HS-5 (cell line): ENCODE measurements around the gene BAIAP2L1.
A peak's percentile ranks its signal among the peaks of the same experiment; 100 is the strongest.
"Not testable (repeated sequence)": the region's sequence is repeated elsewhere in the genome, so short reads cannot be mapped to it uniquely, and the experiment has no call there.

Experiments
- DNase-seq: peaks from one replicate; pipeline ENCODE4 v3.0.0-alpha.2; 2012; ENCODE audit warnings: low read depth

BAIAP2L1 gene

DNA sequence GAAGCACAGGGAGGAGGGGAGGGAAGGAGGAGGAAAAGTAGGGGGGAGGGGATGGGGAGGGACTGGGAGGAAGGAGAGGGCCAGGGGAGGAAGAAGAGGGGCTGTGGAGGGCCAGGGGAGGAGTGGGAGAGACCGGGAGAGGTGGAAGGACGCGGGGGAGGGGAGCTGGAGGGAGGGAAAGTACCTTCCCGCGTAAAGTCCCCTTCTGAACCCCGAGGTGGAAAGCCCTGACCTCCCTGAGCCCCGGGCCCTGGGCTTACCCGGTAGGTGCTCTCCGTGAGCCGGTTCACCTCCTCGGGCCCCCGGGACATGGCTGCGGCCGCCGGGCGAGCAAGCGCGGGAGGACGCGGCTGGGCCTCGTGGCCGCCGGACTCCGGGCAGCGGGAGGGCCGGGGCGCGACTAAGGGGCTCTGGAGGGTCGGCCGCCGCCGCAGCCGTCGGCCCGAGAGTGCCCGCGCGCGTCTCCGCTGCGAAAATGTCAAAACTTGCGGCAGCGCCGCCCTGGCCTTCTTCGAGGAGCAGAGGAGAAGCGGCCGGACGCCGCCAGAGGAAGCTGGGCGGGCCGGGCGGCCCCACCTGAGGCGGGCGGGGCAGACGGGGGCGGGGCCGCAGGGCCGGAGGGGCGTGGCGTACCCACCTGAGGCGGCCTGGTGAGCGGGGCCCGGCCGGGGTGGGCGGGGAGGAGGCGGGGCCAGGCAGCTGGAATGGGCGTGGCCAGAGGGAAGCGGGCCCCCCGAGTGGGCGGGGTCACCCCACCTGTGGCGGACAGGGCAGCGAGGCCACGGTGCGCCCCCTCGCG, at the start of gene BAIAP2L1:
Gene BAIAP2L1, minus strand, starts transcription at position 549 of the 799 bp plus-strand sequence. Its CDS starts 238 bp downstream, at position 311.
- DNase-seq = peak; percentile 32

GRCh38 chr7:98448766-98449165, 47.9 kb upstream of the BAIAP2L1 start:
- DNase-seq = no peak

- DNase-seq = not testable (repeated sequence)
These were observed 40.1 kb upstream of the BAIAP2L1 start for GRCh38 chr7:98440992-98441391.

DNA sequence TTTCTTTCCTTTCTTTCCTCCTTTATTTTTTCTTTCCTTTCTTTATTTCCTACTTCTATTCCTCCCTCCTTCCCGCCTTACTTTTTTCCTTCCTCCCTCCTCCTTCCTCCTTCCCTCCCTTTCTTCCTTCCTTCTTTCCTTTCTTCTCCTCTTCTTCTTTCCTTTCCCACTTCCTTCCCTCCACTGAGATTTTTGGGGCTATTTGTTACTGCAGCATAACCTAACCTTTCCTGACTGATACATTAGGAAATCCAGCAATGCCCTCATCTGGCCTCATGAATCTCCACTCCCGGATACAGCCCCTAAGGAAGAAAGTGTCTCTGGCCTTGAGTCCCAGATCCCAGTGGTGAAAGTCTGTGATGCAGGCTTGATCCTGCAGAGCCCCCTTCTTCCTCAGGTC, 38.6 kb upstream of the BAIAP2L1 start:
- no peak for DNase-seq

- no peak for DNase-seq
These were observed 33.2 kb upstream of the BAIAP2L1 start for GRCh38 chr7:98434087-98434486.

- DNase-seq = no peak
These were observed 28.9 kb upstream of the BAIAP2L1 start for GRCh38 chr7:98429799-98430198.

DNA sequence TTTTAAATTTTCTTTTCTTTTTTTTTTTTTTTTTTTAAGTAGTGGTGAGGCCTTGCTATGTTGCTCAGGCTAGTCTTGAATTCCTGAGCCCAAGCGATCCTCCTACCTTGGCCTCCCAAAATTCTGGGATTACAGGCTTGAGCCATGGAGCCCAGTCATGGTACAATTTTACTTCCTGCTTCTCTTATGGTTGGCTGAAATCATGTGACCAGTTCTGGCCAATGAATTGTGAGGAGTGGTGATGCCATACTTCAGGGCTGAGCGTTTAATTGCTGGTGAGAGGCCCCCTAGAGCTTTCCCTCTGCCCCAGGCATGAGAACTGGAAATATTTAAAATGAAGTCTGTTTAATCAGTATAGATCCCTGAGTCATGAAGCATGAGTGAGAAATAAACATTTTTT, 22.2 kb upstream of the BAIAP2L1 start:
- no peak for DNase-seq

GRCh38 chr7:98420966-98421612, 20.2 kb upstream of the BAIAP2L1 start:
- DNase-seq = no peak

DNA sequence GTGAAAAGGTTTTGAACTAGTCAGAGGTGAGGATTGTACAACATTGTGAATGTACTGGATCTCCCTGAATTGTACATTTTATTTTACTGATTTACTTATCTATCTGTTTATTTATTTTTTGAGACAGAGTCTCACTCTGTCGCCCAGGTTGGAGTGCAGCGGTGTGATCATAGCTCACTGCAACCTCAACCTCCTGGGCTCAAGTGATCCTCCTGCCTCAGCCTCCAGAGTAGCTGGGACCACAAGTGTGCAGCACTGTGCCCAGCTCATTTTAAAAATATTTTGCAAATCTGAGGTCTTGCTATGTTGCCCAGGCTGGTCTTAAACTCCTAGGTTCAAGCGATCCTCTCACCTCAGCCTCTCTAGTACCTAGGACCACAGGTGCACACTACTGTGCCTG, 19.1 kb upstream of the BAIAP2L1 start:
- DNase-seq = not testable (repeated sequence)

DNA sequence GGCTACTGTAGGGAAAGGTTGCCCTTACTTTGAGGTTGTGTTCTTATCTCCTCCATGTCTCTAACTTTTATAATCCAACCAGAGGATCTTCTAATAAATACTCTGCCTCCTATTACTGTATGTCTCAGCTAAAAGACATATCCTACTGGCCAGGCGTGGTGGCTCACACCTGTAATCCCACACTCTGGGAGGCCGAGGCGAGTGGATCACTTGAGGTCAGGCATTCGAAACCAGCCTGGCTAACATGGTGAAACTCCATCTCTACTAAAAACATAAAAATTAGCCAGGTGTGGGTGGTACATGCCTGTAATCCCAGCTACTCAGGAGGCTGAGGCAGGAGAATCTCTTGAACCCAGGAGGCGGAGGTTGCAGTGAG, 18.4 kb upstream of the BAIAP2L1 start:
- DNase-seq = not testable (repeated sequence)

- DNase-seq = peak; percentile 83
These were observed 17.9 kb upstream of the BAIAP2L1 start for GRCh38 chr7:98418636-98419315.

GRCh38 chr7:98418271-98418635, 17.4 kb upstream of the BAIAP2L1 start:
- DNase-seq = no peak

DNA sequence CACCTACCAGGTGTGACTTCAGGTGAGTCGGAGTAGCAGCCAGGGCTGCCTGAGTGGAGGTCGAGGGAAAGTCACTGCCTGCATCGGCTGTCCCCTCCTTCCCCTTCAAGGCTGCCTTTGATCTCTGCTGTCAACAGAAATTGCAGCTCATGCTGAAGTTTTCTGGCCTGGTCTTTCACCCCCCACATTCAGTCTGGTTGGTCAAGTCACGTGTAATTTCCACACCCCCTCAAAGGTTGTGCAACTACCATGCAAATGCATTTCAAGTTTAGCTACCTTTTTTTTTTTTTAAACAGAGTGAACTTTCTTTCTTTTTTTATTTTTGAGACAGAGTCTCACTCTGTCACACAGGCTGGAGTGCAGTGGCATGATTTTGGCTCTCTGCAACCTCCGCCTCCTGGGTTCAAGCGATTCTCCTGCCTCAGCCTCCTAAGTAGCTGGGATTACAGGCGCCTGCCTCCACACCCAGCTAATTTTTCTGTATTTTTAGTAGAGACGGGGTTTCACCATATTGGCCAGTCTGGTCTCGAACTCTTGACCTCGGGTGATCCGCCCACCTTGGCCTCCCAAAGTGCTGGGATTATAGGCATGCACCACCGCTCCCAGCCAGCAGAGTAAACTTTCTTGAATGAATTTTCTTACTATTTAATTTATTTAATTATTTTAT, 16.8 kb upstream of the BAIAP2L1 start:
- not testable (repeated sequence) for DNase-seq

GRCh38 chr7:98414205-98414900, 13.5 kb upstream of the BAIAP2L1 start:
- DNase-seq = no peak

DNA sequence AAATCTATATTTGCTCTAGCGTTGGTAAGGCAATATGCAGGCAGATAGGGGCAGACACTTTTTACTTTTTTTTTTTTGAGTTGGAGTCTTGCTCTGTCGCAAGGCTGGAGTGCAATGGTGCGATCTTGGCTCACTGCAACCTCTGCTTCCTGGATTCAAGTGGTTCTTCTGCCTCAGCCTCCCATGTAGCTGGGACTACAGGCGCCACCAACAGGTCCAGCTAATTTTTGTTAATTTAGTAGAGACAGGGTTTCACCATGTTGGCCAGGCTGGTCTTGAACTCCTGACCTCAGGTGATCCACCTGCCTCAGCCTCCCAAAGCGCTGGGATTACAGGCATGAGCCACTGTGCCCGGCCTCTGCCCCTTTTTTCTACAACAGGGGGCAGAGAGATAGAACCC, 12.8 kb upstream of the BAIAP2L1 start:
- DNase-seq = not testable (repeated sequence)

- DNase-seq = no peak
These were observed 9.0 kb upstream of the BAIAP2L1 start for GRCh38 chr7:98409843-98410242.

GRCh38 chr7:98408146-98408545, 7.3 kb upstream of the BAIAP2L1 start:
- not testable (repeated sequence) for DNase-seq

- DNase-seq = no peak
These were observed 5.9 kb upstream of the BAIAP2L1 start for GRCh38 chr7:98406827-98407226.

- no peak for DNase-seq
These were observed 4.0 kb upstream of the BAIAP2L1 start for GRCh38 chr7:98404840-98405239.

DNA sequence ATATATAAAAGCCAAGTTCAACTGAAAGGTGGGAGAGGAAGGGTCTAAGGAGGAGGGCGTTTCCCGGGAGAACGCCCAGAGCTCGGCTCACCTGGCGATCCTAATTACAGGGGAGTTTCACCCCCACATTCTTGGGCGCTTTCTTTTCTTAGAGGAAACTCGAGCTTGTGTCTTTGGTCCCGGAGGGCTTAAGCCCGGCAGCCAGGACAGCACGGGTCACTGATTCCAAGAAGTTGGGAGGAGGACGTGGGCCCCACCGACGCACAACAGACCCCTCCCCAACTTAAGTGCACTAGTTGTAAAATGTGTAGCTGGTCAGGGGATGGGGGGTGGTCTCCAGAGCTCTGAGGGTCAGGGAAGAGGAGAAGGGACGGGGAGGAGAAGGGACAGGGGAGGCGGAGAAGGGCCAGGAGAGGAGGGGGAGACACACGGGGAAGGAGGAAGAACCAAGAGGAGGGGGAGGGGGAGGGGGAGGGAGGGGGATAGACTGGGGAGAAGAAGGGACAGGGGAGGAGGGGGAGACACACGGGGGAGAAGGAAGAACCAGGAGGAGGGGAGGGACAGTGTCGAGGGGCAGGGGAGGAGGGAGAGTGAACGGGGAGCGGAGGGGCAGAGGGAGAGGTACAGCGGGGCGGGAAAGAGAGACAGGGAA, 874 bp downstream of the BAIAP2L1 start:
- no peak for DNase-seq

- no peak for DNase-seq
These were observed 1.4 kb downstream of the BAIAP2L1 start for GRCh38 chr7:98399462-98399861.
